K562 (cell line): ENCODE results near the gene LTA. TPM values are rescaled to one million over a fixed set of nuclear protein-coding genes. Genes with fewer than 3 reads are reported as not detected.

Source experiments
- ATAC-seq: fragments of 200-7000 bp; cut with Tn5 transposase; 3 replicates; pipeline ENCODE4 v1.9.1; 2020; ENCODE audit warnings: moderate library complexity
- BruUV-seq: library from RNA; stranded (reverse); fragments of 400-500 nt; replicated peaks from 2 replicates; lab custom pipeline; 2021; lab: Mats Ljungman, UMichigan
- CTCF ChIA-PET: fragments of 300-600 bp; formaldehyde crosslinking; extraction: SDS; loops from one replicate; lab custom pipeline; 2021; ENCODE audit warnings: low intra/inter-chr PET ratio; lab: Yijun Ruan, JAX
- POLR2A ChIA-PET: fragments of 300-600, 350-650 bp; sonication (Branson Sonifier 250); formaldehyde crosslinking; extraction: SDS; loops from one replicate; lab custom pipeline; 2021; ENCODE audit warnings: antibody characterized with exemption, inconsistent platforms; lab: Yijun Ruan, JAX
- DNase-seq, 4 experiments: peaks; one replicate each; pipeline versions ENCODE4 v3.0.0 to v3.0.0-alpha.2; 2011 to 2018; ENCODE audit warnings: low spot score in 3 of 4, mixed read lengths in 3 of 4; ENCODE audit errors: extremely low read depth in 1 of 4
- FAIRE-seq: peaks from 2 replicates; lab custom pipeline; 2011; peaks lifted over from hg19 to GRCh38; lab: Jason Lieb, UNC
- H2AFZ ChIP-seq: 2 replicates; pipeline ENCODE4 v1.6.0; 2011; ENCODE audit warnings: low read depth, low read length, control low read depth, inconsistent platforms
- H3K27ac ChIP-seq: fragments of 200-600 bp; 3 replicates; pipeline ENCODE4 v1.8.0; 2011; ENCODE audit warnings: low read depth, mild to moderate bottlenecking, control low read depth, inconsistent platforms, low read length, moderate library complexity, mixed read lengths; ENCODE audit errors: extremely low read depth
- H3K27me3 ChIP-seq, 2 experiments: fragments of 300-600 bp in 1 of 2; 2 replicates in 1 of 2; 3 replicates in 1 of 2; pipeline versions ENCODE4 v1.6.0 to v1.8.0; 2011; ENCODE audit warnings: inconsistent platforms in 2 of 2, low read length in 2 of 2, mild to moderate bottlenecking in 1 of 2, mixed read lengths in 1 of 2, moderate library complexity in 1 of 2; ENCODE audit not compliant: control insufficient read depth in 2 of 2, insufficient read depth in 2 of 2
- H3K36me3 ChIP-seq: fragments of 300-600 bp; 3 replicates; pipeline ENCODE4 v1.8.0; 2011; ENCODE audit warnings: mild to moderate bottlenecking, low read length, inconsistent platforms; ENCODE audit not compliant: control insufficient read depth, insufficient read depth
- H3K4me1 ChIP-seq, 2 experiments: fragments of 200-600 bp in 1 of 2; replicated peaks in 1 of 2; 2 replicates in 1 of 2; 3 replicates in 1 of 2; pipeline versions ENCODE4 v1.5.1 to v1.8.0; 2011; ENCODE audit warnings: inconsistent platforms in 2 of 2, low read length in 2 of 2, mild to moderate bottlenecking in 1 of 2, mixed read lengths in 1 of 2, moderate library complexity in 1 of 2; ENCODE audit not compliant: control insufficient read depth in 2 of 2, insufficient read depth in 2 of 2
- H3K4me2 ChIP-seq: 2 replicates; pipeline ENCODE4 v1.6.1; 2011; ENCODE audit warnings: low read length, control low read depth, inconsistent platforms, mixed read lengths; ENCODE audit not compliant: insufficient read depth
- H3K4me3 ChIP-seq: fragments of 200-600 bp; sonication (generic), shearing (Covaris generic); 2 replicates; pipeline ENCODE4 v1.5.1; 2016; ENCODE audit warnings: control low read depth, inconsistent platforms
- H3K79me2 ChIP-seq: fragments of 200-600 bp; 3 replicates; pipeline ENCODE4 v1.8.0; 2011; ENCODE audit warnings: low read length, inconsistent platforms; ENCODE audit not compliant: control insufficient read depth, insufficient read depth
- H3K9ac ChIP-seq, 2 experiments: 2 replicates each; pipeline versions ENCODE4 v1.6.0 to v1.6.1; 2011; ENCODE audit warnings: low read depth in 2 of 2, low read length in 2 of 2, control low read depth in 1 of 2, inconsistent platforms in 1 of 2, mild to moderate bottlenecking in 1 of 2, mixed read lengths in 1 of 2; ENCODE audit not compliant: insufficient read depth in 1 of 2
- H3K9me1 ChIP-seq: one replicate; pipeline ENCODE4 v1.6.0; 2011; ENCODE audit warnings: inconsistent platforms, mild to moderate bottlenecking, low read length, moderate library complexity; ENCODE audit not compliant: control insufficient read depth, insufficient read depth
- H3K9me3 ChIP-seq: replicated peaks from 2 replicates; pipeline ENCODE4 v1.5.1; 2011; ENCODE audit warnings: low read depth, low read length, inconsistent platforms; ENCODE audit not compliant: control insufficient read depth, insufficient read depth
- H4K20me1 ChIP-seq: replicated peaks from 2 replicates; pipeline ENCODE4 v1.6.1; 2011; ENCODE audit warnings: low read length, inconsistent platforms, mixed read lengths; ENCODE audit not compliant: control insufficient read depth, insufficient read depth
- BRD4 ChIP-seq: fragments of 200-600 bp; sonication (generic); IDR thresholded peaks from 2 replicates; pipeline ENCODE4 v1.6.1; 2017; ENCODE audit warnings: inconsistent platforms
- ERF ChIP-seq: fragments of 450-650 bp; formaldehyde crosslinking; IDR thresholded peaks from 2 replicates; pipeline ENCODE4 v1.4.0; 2020; ENCODE audit warnings: mild to moderate bottlenecking, mixed read lengths
- GMEB1 ChIP-seq: fragments of 250-450 bp; sonication (Bioruptor Pico); IDR thresholded peaks from 2 replicates; pipeline ENCODE4 v1.4.0; 2020; ENCODE audit warnings: mild to moderate bottlenecking
- REST ChIP-seq, 2 experiments: fragments of 450-650 bp; formaldehyde crosslinking in 1 of 2; IDR thresholded peaks; 2 replicates each; pipeline versions ENCODE4 v1.4.0 to v1.6.1; 2014 to 2020; ENCODE audit warnings: mild to moderate bottlenecking in 2 of 2, borderline replicate concordance in 1 of 2, low read depth in 1 of 2
- SRSF3 ChIP-seq: fragments of 200-400 bp; formaldehyde crosslinking; IDR thresholded peaks from 2 replicates; pipeline ENCODE4 v1.6.1; 2016; ENCODE audit warnings: mild to moderate bottlenecking, low read length, moderate library complexity; ENCODE audit not compliant: insufficient read depth
- ZNF274 ChIP-seq: IDR thresholded peaks from 2 replicates; pipeline ENCODE4 v1.6.1; 2011; ENCODE audit warnings: low read depth, mild to moderate bottlenecking, low read length, moderate library complexity, borderline replicate concordance
- ZNF512 ChIP-seq: IDR thresholded peaks from 2 replicates; pipeline ENCODE4 v1.6.1; 2016; ENCODE audit warnings: missing genetic modification characterization, missing compliant biosample characterization
- ZNF830 ChIP-seq: fragments of 250-450 bp; sonication (Bioruptor Pico); IDR thresholded peaks from 2 replicates; pipeline ENCODE4 v1.5.0; 2021; ENCODE audit warnings: mild to moderate bottlenecking
- WGBS: fragments of 100-300 bp; shearing (Covaris generic); methylation state at CpG from one replicate; pipeline ENCODE4 v1.1.6; 2016; ENCODE audit warnings: low coverage, mixed read lengths; ENCODE audit not compliant: insufficient coverage; ENCODE audit errors: missing lambda C conversion rate; 5-methylcytosine and 5-hydroxymethylcytosine counted together
- in situ Hi-C: fragments of 300-500 bp; cut with MboI; formaldehyde crosslinking; loops from 4 replicates; pipeline ENCODE4 v1.15.0; 2018; ENCODE audit warnings: inconsistent platforms, mixed read lengths
- intact Hi-C: fragments of 100-400 bp; cut with micrococcal nuclease; formaldehyde crosslinking; loops from 2 replicates; pipeline ENCODE4 v1.14.2; 2022
- polyA plus RNA-seq, 8 experiments: library from polyadenylated mRNA; depleted of rRNA in 4 of 8; stranded (reverse) in 5 of 8; unstranded in 3 of 8; fragments of >200 nt; fragmentation: Nextera tagmentation in 2 of 8; fragmentation: Illumina TruSeq in 1 of 8; extraction: Ambion mirVana in 2 of 8; extraction: Trizol in 1 of 8; gene quantifications; 2 replicates each; pipeline versions ENCODE4 v1.2.1 to v1.2.3, GENCODE V29; 2011 to 2014; ENCODE audit warnings: inconsistent platforms in 1 of 8, missing spikeins in 1 of 8
- total RNA-seq, 7 experiments: library from RNA; depleted of rRNA in 6 of 7; stranded (reverse); fragments of >200 nt in 6 of 7; fragmentation: Illumina TruSeq in 2 of 7; extraction: Trizol in 2 of 7; gene quantifications; 2 replicates each; pipeline versions ENCODE4 v1.2.1 to v1.2.3, GENCODE V29; 2011 to 2021; ENCODE audit warnings: low replicate concordance in 1 of 7

Gene LTA
- total and polyA plus RNA-seq, 9 of the 15 experiments (the other 6 are each of a cell fraction or from before 2014, with no cell fraction given) = 0.80 TPM; not detected in 8

- intact Hi-C loops = loop anchor here (1.0 kb wide), 2 partner anchors 45 to 73 kb away; partner anchors contain the start of gene NFKBIL1
- Histone ChIP-seq H3K4me1 (peaks cover 20 to 30% of the 10 kb centered on the region in 2 experiments), H3K36me3 (peaks cover 49% of the 10 kb centered on the region), H3K4me3 (peak within 1 kb of the TSS; percentile 96), H2AFZ (peak within 1 kb of the TSS; percentile 97), H3K79me2 (peaks cover 50% of the 10 kb centered on the region), H3K9ac (peak within 1 kb of the TSS; percentile 98 to 99), H4K20me1 (peaks cover 22% of the 10 kb centered on the region; the same call in 1 of the 2 replicates), H3K9me1 (peaks cover 12% of the 10 kb centered on the region), H3K9me3 (no peaks in the 10 kb centered on the region), H3K27ac (peak within 1 kb of the TSS; percentile 98), H3K27me3 (no peaks in the 10 kb centered on the region), H3K4me2 (peak within 1 kb of the TSS; percentile 99)
- FAIRE-seq (no peak), ATAC-seq (peak; percentile 84), DNase-seq (peak; percentile 89 to 98 (median 94))
- ChIA-PET POLR2A (interaction anchor here (0.6 to 12.4 kb wide), 24 partner anchors 10 to 213 kb away, joined by 3 to 274 read pairs (median 4); partner anchors contain the start of genes APOM, BAG6, C6orf47 and DDX39B), CTCF (no interaction called here)
- no TSS peak for BruUV-seq
- under 1% methylated on average over 37 of the region's 67 CpGs for WGBS
- in situ Hi-C loops = no loop called here
- TF ChIP-seq GMEB1 (CRISPR knock-in tag) = peak; percentile 38; the same call in 1 of the 2 replicates
- TF ChIP-seq BRD4 = peak; percentile 99
- no peak for TF ChIP-seq REST (IDR thresholded peaks at IDR 0.05; ENCODE audit: borderline replicate concordance)
- TF ChIP-seq REST (CRISPR knock-in tag; IDR thresholded peaks at IDR 0.05; ENCODE audit: low read depth) = peak; percentile 65; the same call in 1 of the 2 replicates
- TF ChIP-seq ZNF274 = no peak
- TF ChIP-seq ZNF830 (CRISPR knock-in tag) = peak; percentile 76; the same call in 1 of the 2 replicates
- 0 out of 2 replicates have a peak, but pooled peaks have one; percentile 33 for TF ChIP-seq ERF (CRISPR knock-in tag)
- TF ChIP-seq ZNF512 (tag) = no peak
- peak; percentile 88 for TF ChIP-seq SRSF3
Measured at GRCh38 chr6:31620586-31621319, 48.7 kb downstream of the LTA start, which contains the start of gene PRRC2A. Gene PRRC2A, plus strand, starts transcription at chr6:31620715. Its CDS starts 2,075 bp downstream, at chr6:31622790.
